ENCODE results near the gene RNASEL.

DNA sequence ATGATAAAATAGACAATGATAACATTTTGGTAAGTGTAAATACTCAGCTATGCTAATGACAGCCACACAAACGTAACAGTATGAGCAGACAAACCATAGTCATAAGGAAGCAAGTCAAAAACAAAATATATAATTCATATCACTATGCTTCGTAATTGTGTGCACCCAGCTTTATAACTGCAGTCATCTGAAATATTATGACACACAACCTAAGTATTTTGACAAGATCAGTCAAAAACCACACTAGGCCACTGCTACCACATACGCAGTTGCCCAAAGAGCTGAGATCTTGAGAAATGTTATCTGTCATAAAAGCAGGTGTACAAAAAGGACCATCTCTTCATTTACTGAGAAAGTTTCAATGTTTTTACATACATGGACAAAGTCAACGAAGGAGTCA is 26.0 kb downstream of the RNASEL start:
- no peak for TF ChIP-seq POLR2A (IDR thresholded peaks at IDR 0.05; ENCODE audit: low read length)
- TF ChIP-seq GATA1 (IDR thresholded peaks at IDR 0.05; ENCODE audit: low read depth, low read length): no peak

Measured in erythroblast (primary cell).